ENCODE measurements around the gene PAAF1.
"Not testable (repeated sequence)": the region's sequence is repeated elsewhere in the genome, so short reads cannot be mapped to it uniquely, and the experiment has no call there.

PAAF1 gene

GRCh38 chr11:73883856-73884255 is 7.1 kb downstream of the PAAF1 start:
- no peak for DNase-seq (ENCODE audit: low read depth)

DNA sequence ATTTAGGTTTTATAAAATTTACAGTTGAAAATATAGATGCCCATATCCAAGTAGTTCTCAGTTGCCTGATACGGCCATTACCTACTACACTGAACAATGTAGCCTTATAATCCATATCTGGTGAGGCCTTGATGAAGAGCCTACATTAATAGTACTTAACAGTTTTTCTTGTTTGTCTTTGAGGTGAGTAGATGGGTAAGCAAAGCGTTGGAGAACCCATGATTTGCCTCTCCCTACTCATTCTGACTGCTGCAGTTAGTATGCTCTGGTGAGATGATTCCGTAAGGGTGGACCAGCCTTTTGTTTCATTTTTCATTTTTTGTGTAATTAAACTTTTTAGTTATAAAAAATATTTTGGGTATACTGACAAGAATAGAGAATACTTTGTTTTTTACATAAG is 11.4 kb downstream of the PAAF1 start:
- no peak for DNase-seq (ENCODE audit: low read depth)

DNA sequence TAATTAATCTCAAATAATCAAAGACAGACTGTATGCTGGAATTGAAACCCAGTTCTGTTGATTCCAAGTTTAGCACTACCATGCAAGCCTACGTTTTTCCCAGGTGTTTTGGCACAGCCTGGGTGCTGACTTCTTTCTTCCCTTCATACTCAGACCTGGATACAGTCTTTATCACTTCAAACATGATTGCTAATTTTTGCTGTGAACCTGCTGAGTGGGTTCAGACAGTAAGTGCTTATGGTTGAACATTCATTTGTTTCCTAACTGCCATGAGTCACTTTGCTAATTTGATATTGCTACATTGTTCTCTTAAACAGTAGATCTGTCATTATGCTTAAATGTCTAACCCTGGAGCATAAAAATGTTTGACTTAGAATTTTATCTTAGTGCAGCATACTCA is 12.2 kb downstream of the PAAF1 start:
- no peak for DNase-seq (ENCODE audit: low read depth)

- no peak for DNase-seq (ENCODE audit: low read depth)
Observed at GRCh38 chr11:73889536-73889935, 12.7 kb downstream of the PAAF1 start.

GRCh38 chr11:73893041-73893440 is 16.2 kb downstream of the PAAF1 start:
- no peak for DNase-seq (ENCODE audit: low read depth)

DNA sequence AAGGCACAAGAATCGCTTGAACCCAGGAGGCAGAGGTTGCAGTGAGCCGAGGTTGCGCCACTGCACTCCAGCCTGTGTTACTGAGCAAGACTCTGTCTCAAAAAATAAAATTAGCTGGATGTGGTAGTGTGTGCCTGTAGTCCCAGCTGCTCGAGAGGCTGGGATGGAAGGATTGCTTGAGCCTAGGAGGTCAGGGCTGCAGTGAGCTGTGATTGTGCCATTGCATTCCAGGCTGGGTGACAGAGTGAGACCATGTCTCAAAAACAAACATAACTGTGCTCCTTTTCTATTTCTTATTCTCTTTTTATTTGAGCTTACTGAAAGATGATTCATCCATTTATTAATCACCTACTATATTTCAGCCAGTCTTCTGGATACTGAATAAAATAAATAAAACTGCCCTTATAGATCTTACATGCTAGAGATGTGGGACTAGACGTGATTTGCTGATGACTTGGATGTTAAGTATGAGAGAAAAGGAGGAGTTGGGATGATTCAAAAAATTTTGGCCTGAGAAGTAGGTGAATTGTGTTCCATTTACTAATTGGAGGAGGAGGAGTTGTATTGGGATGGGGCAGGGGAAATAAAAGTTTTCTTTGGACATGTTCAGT is 18.0 kb downstream of the PAAF1 start:
- no peak for DNase-seq (ENCODE audit: low read depth)

DNA sequence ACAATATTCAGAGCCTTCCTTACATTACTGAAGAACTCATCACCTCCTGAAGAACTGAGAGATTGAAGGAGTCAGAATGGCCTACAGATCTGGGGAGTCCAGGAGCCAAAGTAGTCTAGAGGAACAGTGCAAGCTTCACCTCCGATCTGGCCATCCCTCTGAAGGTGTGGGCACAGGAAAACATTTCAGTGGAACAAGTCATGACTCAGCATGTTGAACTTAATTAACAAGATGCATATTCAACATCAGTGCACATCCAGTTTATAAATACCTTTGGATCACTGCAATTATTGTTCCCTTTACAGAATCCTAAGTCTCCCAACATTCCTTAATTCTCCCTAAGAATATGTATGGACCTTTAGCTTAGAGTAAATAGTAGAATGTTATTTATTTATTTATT is 25.5 kb downstream of the PAAF1 start:
- DNase-seq (ENCODE audit: low read depth) = no peak

- DNase-seq (ENCODE audit: low read depth) = no peak
Observed at GRCh38 chr11:73907191-73907590, 30.4 kb downstream of the PAAF1 start.

- DNase-seq (ENCODE audit: low read depth) = no peak
Observed at GRCh38 chr11:73912026-73912425, 35.2 kb downstream of the PAAF1 start.

DNA sequence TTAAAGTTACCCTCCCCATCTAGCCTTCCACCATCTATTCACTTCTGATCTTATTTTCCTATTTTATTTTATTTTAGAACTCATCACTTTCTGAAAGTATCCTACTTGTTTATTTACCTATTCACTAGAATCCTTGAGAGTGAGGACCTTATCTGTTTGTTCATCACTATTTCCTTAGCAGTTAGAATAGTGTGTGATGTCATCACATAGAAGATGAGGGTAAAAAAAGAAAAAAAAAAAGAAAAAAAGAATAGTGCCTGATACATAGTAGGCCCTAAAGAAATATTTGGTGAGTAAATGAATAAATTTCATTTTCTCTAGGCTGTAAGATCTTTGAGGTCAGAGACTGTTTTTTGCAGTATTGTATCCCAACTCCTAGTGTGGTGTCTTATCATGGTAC is 36.7 kb downstream of the PAAF1 start:
- no peak for DNase-seq (ENCODE audit: low read depth)

GRCh38 chr11:73914284-73914683 is 37.5 kb downstream of the PAAF1 start:
- no peak for DNase-seq (ENCODE audit: low read depth)

- DNase-seq (ENCODE audit: low read depth) = no peak
Observed at GRCh38 chr11:73916435-73916834, 39.6 kb downstream of the PAAF1 start.

GRCh38 chr11:73921180-73921579 is 44.4 kb downstream of the PAAF1 start:
- no peak for DNase-seq (ENCODE audit: low read depth)

DNA sequence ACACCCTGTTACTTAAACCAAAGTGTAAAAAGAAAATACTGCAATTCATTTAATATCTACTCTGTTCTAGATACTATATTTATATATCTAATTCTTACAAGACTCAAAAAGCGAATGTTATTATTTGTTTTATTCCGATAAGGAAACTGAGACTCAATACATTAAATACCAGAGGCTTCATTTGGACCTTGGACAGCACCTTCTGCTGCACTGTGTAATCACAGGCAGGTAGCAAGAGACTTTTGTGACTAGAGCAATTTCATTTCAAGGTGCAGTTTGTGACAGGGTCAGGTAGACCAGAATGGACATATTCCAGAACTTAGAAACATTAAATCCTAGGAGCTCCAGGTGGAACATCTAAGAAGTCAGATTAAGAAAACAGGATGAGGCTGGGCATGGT is 52.6 kb downstream of the PAAF1 start:
- DNase-seq (ENCODE audit: low read depth) = no peak

- DNase-seq (ENCODE audit: low read depth) = no peak
Observed at GRCh38 chr11:73931039-73931645, 54.3 kb downstream of the PAAF1 start.

GRCh38 chr11:73931951-73932350 is 55.2 kb downstream of the PAAF1 start:
- no peak for DNase-seq (ENCODE audit: low read depth)

DNA sequence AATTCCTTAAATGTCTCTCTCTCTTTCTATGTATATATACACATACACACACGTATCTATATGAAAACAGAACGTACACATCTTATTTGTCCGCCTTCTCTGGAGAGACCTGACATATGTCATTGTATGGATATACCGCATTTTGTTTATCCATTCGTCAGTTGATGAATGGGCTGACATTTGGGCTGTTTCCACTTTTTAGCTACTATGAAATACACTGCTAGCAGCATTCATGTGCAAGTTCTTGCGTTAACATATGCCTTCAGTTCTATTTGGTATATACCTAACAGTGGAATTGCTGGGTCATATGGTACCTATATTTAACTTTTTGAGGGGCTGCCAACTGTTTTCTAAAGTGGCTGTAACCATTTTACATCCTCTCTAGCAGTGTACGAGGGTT is 56.0 kb downstream of the PAAF1 start:
- DNase-seq (ENCODE audit: low read depth) = no peak

DNA sequence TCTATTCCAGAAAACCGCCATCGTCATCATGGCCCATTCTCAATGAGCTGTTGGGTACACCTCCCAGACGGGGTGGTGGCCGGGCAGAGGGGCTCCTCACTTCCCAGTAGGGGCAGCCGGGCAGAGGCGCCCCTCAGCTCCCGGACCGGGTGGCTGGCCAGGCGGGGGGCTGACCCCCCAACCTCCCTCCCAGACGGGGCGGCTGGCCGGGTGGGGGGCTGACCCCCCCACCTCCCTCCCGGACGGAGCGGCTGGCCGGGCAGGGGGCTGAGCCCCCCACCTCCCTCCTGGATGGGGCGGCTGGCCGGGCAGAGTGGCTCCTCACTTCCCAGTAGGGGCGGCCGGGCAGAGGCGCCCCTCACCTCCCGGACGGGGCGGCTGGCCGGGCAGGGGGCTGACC is 59.2 kb downstream of the PAAF1 start:
- not testable (repeated sequence) for DNase-seq (ENCODE audit: low read depth)

- DNase-seq (ENCODE audit: low read depth) = no peak
Observed at GRCh38 chr11:73939096-73939495, 62.3 kb downstream of the PAAF1 start.

- no peak for DNase-seq (ENCODE audit: low read depth)
Observed at GRCh38 chr11:73940801-73941570, 64.2 kb downstream of the PAAF1 start.

DNA sequence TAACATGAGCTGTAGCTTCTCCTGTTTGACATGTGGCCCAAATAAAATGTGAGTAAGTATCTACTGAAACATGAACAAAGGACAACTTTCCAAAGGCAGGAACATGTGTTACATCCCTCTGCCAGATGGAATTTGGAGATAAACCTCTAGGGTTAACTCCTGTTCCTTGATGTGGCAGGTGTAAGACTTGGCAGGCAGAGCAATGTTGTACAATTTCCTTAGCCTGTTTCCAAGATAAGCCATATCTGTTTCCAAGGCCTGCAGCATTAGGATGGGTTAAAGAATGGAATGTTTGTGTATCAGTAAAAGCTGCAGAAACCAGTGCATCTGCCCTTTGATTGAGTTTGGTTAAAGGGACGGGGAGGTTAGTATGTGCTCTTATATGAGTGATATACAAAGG is 65.2 kb downstream of the PAAF1 start:
- no peak for DNase-seq (ENCODE audit: low read depth)

GRCh38 chr11:73944085-73944484 is 67.3 kb downstream of the PAAF1 start:
- DNase-seq (ENCODE audit: low read depth) = no peak

DNA sequence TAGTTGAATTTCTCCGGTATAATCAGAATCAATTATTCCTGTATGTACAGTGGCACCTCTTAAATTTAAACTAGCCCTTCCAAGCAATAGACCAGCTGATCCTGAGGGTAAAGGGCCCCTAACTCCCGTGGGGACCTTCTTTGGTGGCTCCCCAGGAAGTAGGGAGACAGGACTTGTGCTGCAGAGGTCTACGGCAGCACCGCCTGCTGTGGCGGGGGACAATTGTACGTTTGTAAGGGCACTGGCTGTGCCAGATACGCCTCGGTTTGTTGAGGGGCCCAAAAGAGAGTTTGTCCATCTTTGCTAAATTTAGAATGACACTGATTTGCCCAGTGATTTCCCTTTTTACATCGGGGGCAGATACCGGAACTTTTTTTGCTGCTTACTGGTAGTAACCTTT is 68.1 kb downstream of the PAAF1 start:
- no peak for DNase-seq (ENCODE audit: low read depth)

DNA sequence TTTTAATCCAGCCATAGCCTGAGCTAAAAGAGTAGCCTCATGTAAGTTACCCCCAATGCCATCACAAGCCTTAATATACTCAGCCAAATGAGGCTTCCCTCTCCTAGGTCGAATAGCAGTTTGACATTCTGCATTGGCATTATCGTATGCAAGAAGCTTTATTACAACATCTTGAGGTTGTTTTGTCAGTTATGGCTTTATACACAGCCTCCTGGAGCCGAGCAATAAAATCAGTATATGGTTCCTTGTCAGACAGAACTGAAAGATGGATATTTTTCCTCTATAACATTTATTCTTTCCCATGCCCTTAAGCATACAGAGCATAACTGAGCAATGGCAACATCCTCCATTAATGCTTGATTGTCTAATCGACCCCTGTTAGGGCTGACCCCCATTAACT is 68.6 kb downstream of the PAAF1 start:
- no peak for DNase-seq (ENCODE audit: low read depth)

Data from stimulated activated CD8-positive, alpha-beta memory T cell treated with anti-CD3 and anti-CD28 coated beads, Interleukin-15, amount 100 ng/mL, for 24 hours (primary cell).